Endothelial cell (in vitro differentiated cells): ENCODE data around the gene CPE. TPM values are rescaled to one million over a fixed set of nuclear protein-coding genes. Genes with fewer than 3 reads are reported as not detected.

Source experiments
- DNase-seq: peaks from one replicate; pipeline ENCODE4 v3.0.0; 2021; ENCODE audit warnings: low spot score
- H3K27ac Mint-ChIP-seq: one replicate; pipeline ENCODE4 v1.8.0; 2021; ENCODE audit warnings: mixed read lengths, inconsistent platforms; ENCODE audit not compliant: unreplicated experiment
- H3K27me3 Mint-ChIP-seq: one replicate; pipeline ENCODE4 v1.8.0; 2021; ENCODE audit warnings: mild to moderate bottlenecking, moderate library complexity, mixed read lengths, inconsistent platforms; ENCODE audit not compliant: unreplicated experiment
- H3K36me3 Mint-ChIP-seq: one replicate; pipeline ENCODE4 v1.8.0; 2021; ENCODE audit warnings: mild to moderate bottlenecking, low read depth, mixed read lengths, inconsistent platforms; ENCODE audit not compliant: unreplicated experiment
- H3K4me1 Mint-ChIP-seq: one replicate; pipeline ENCODE4 v1.8.0; 2021; ENCODE audit warnings: mild to moderate bottlenecking, mixed read lengths, inconsistent platforms; ENCODE audit not compliant: unreplicated experiment
- H3K4me3 Mint-ChIP-seq: one replicate; pipeline ENCODE4 v1.8.0; 2021; ENCODE audit warnings: mild to moderate bottlenecking, mixed read lengths, inconsistent platforms; ENCODE audit not compliant: unreplicated experiment
- H3K9me3 Mint-ChIP-seq: one replicate; pipeline ENCODE4 v1.8.0; 2021; ENCODE audit warnings: mixed read lengths, inconsistent platforms; ENCODE audit not compliant: unreplicated experiment
- total RNA-seq: library from RNA; stranded (reverse); fragmentation: NEBNext Ultra II Directional; extraction: Animal tissue kit (Norgen Biotek cat#: 25700); gene quantifications from one replicate; pipeline ENCODE4 v1.2.1, GENCODE V29; 2021; ENCODE audit not compliant: unreplicated experiment
- TF ChIP-seq, protein P1 (sequence below): fragments of 200-600 bp; sonication (generic); IDR thresholded peaks from one replicate; pipeline ENCODE4 v1.5.0; 2021; ENCODE audit warnings: antibody characterized with exemption; ENCODE audit not compliant: unreplicated experiment

The CPE gene
- total RNA-seq, 1 donor from 2014 or later: 2.3 TPM

DNA sequence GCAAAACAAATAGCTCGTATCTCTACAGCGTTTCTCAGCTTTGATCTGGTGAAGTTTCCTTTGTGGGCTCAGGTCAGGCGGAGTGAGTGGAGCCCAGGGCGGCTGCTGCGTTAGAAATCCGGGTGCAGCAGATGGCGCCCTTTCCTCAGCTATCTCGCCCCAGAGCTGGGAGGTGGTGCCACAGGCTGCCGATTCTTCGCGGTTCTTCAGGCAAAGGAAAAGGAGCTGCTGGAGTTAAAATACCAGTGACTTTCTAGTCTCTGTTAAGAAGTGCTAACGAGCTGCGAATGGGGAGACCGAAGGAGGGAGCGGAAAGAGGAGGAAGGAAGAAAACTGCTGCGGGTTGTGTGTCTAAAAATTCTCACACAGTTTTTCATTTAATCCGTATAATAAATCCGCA, 114.6 kb downstream of the CPE start:
- Mint-ChIP-seq H3K36me3 (no peaks in the 10 kb centered on the region), H3K4me3 (no peak overlapping the region), H3K27me3 (no peaks in the 10 kb centered on the region), H3K4me1 (peaks cover 3% of the 10 kb centered on the region), H3K27ac (no peak overlapping the region), H3K9me3 (no peaks in the 10 kb centered on the region)
- DNase-seq: peak; percentile 87
- TF ChIP-seq, protein P1, sequence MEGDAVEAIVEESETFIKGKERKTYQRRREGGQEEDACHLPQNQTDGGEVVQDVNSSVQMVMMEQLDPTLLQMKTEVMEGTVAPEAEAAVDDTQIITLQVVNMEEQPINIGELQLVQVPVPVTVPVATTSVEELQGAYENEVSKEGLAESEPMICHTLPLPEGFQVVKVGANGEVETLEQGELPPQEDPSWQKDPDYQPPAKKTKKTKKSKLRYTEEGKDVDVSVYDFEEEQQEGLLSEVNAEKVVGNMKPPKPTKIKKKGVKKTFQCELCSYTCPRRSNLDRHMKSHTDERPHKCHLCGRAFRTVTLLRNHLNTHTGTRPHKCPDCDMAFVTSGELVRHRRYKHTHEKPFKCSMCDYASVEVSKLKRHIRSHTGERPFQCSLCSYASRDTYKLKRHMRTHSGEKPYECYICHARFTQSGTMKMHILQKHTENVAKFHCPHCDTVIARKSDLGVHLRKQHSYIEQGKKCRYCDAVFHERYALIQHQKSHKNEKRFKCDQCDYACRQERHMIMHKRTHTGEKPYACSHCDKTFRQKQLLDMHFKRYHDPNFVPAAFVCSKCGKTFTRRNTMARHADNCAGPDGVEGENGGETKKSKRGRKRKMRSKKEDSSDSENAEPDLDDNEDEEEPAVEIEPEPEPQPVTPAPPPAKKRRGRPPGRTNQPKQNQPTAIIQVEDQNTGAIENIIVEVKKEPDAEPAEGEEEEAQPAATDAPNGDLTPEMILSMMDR: peak; percentile 37

DNA sequence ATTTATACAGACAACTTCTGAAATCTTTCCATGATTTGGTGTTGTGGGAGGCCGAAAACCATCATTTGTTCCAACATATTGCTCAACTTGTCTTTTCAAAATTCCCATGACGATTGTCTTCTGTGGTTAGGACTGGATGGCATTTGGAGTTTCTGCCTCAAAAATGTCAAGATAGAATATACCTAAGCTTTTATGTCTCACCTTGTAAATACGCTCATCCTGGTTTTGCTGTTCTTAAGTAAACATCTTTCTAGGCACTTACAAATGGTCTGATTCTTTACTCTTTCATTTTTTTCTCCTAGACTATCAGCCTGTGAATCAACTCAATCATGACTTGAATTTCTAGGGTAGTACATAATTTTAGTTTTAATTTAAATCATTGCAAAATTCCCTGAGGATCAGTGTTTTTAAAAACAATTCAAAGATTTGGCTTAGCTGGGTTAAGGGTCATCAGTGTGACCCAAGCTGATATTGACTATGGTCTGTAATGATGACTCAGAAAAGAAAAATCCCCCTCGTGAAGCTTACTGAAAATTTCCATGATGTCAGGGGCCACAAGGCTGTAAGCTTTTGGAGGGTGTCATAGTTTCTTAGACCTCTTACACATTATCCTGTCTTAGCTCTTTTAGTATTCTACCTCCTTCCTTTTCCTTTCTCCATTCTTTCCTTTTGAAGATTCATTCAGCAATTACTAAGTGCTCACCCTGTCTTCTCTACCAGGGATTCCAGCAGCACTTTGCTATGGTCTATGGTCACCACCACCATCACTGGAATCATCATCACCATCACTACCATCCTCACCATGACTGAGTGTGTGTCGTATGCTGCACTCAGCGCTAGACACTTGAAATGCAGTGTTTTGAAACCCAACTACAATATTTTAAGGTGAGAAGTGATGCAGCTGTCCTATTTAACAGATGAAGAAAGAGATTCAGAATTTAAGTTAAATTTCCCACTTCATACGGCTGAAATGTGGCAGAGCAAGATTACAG, 124.4 kb downstream of the CPE start:
- H3K36me3 Mint-ChIP-seq: no peaks in the 10 kb centered on the region
- no peaks in the 10 kb centered on the region for H3K27me3 Mint-ChIP-seq
- H3K4me3 Mint-ChIP-seq: no peak overlapping the region
- no peak overlapping the region for H3K27ac Mint-ChIP-seq
- no peak for DNase-seq
- TF ChIP-seq, protein P1: no peak
- peaks cover 14% of the 10 kb centered on the region for H3K4me1 Mint-ChIP-seq
- no peaks in the 10 kb centered on the region for H3K9me3 Mint-ChIP-seq

DNA sequence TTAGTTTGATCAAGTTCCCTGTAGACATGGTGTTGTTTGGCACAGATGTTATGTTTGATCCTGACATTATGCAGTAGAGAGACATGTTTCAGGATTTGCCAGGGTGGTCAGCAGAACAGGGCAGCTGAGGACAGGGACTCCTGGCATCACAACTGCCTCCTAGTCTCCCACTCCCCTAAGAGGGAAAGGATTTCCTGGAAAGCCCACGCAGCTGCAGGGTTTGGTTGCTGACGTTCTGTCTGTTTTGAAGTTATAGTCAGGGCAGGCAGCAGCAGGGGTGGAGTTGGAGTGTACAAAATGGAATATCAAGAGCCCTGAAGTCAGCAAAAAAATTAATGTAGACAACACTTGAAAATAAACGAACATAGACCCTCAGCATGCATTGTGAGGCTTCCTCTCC, 125.4 kb downstream of the CPE start:
- Mint-ChIP-seq H3K4me3 (no peak overlapping the region), H3K9me3 (no peaks in the 10 kb centered on the region), H3K4me1 (peaks cover 14% of the 10 kb centered on the region), H3K27me3 (no peaks in the 10 kb centered on the region), H3K27ac (no peak overlapping the region), H3K36me3 (no peaks in the 10 kb centered on the region)
- no peak for DNase-seq
- TF ChIP-seq, protein P1: no peak

DNA sequence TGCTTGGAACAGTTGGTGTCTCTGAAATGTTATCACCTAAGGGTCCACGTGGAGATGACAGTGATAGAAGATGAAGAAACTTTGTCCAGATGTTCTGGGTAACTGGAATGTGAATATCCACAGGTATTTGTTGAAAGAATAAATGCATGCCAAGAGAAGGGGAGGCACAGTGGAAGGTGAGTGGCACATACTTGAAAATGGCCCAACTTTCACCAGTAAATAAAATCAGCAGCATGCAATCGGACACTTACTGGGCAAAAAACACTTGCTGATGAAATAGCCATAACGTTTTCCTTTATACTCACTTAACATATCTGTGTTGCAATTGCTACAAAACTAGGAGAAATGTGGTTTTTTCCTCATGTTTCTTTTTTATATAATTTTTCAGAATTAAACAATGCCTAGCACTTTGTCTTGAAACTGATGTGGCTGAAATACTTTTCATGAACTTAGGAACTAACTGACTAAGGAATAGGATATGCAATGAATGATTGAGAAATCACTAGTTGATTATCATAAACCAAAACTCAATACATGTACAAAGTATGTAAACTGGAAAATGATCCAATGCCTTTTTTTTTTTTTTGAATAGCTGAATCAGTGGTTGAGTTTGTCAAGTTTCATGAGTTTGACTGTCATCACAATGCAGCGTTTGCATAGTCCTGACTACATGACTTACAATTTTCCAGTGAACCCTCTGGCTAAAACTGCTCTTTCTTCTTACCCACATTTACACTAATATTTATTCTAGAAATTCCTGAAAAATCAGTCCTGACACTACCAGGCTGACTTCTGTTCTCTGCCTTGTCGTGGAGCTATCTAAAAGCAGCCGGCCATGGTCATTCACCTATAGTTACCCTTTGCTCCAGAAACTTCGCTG, 127.4 kb downstream of the CPE start:
- H3K9me3 Mint-ChIP-seq: no peaks in the 10 kb centered on the region
- peaks cover 9% of the 10 kb centered on the region for H3K4me1 Mint-ChIP-seq
- no peaks in the 10 kb centered on the region for H3K27me3 Mint-ChIP-seq
- H3K4me3 Mint-ChIP-seq: no peak overlapping the region
- H3K36me3 Mint-ChIP-seq: no peaks in the 10 kb centered on the region
- TF ChIP-seq, protein P1: no peak
- no peak for DNase-seq
- H3K27ac Mint-ChIP-seq: no peak overlapping the region
